Immature natural killer cell (primary cell): ENCODE results near the gene GAB3. TPM values are rescaled to one million over a fixed set of nuclear protein-coding genes. Genes with fewer than 3 reads are reported as not detected.
"Not testable (repeated sequence)": the region's sequence is repeated elsewhere in the genome, so short reads cannot be mapped to it uniquely, and the experiment has no call there.

Experiments used
- DNase-seq, 3 donors: peaks; one replicate each; pipeline ENCODE4 v3.0.0; 2022; ENCODE audit warnings: mixed read lengths in 1 of 3
- H3K27ac Mint-ChIP-seq, 6 donors: one replicate each; pipeline ENCODE4 v1.8.0; 2020; ENCODE audit warnings: mixed read lengths in 6 of 6, mild to moderate bottlenecking in 5 of 6, inconsistent platforms in 4 of 6, moderate library complexity in 3 of 6
- H3K27me3 Mint-ChIP-seq, 3 donors: one replicate each; pipeline ENCODE4 v1.8.0; 2020 to 2021; ENCODE audit warnings: low read depth in 3 of 3, mild to moderate bottlenecking in 3 of 3, mixed read lengths in 3 of 3, moderate library complexity in 3 of 3, inconsistent platforms in 1 of 3
- H3K36me3 Mint-ChIP-seq, 3 donors: one replicate each; pipeline ENCODE4 v1.8.0; 2020; ENCODE audit warnings: mixed read lengths in 3 of 3, inconsistent platforms in 2 of 3, mild to moderate bottlenecking in 2 of 3
- H3K4me1 Mint-ChIP-seq, 2 donors: one replicate each; pipeline ENCODE4 v1.8.0; 2020; ENCODE audit warnings: inconsistent platforms in 2 of 2, mild to moderate bottlenecking in 2 of 2, mixed read lengths in 2 of 2, moderate library complexity in 1 of 2
- H3K4me3 Mint-ChIP-seq, 5 donors: one replicate each; pipeline ENCODE4 v1.8.0; 2020; ENCODE audit warnings: mild to moderate bottlenecking in 5 of 5, mixed read lengths in 5 of 5, inconsistent platforms in 3 of 5, moderate library complexity in 3 of 5
- H3K9me3 Mint-ChIP-seq, 6 donors: one replicate each; pipeline ENCODE4 v1.8.0; 2020; ENCODE audit warnings: mild to moderate bottlenecking in 6 of 6, mixed read lengths in 6 of 6, inconsistent platforms in 4 of 6, moderate library complexity in 3 of 6
- polyA plus RNA-seq, 3 donors: library from polyadenylated mRNA; unstranded; fragments of 300-500 nt; fragmentation: Illumina TruSeq; gene quantifications; one replicate each; pipeline ENCODE4 v1.2.3, GENCODE V29; 2021

The GAB3 gene
- polyA plus RNA-seq, 3 donors from 2014 or later = 9.3 to 23.6 (median 15.6) TPM

DNA sequence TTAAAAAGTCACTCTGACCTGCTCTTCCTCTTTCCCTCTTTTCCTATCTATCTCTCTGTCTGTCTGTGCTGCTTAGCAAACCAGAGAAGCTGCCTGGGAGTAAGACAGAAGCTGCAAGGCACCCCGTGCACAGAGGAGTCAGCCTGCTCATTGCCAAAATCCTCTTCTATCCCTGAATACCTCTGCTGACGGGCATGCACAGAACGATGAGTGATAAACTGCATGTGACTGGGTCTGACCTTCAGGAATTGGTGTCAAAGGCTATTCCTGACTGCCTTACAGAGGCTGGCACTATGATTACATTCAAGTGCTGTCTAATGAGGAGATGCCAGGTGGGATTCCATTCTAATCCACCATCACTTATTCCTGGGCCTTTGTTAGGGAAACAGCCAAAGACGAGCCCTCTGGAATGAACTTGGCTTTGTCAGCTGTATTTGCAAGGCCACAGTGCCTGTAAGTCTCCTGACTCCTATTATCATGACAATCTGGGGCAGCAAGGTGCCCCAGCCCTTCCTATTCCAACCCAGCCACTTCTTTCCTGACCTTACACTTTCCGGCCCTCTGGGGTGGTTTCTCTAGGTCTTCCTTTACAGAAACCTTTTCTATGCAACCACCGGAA, 52.1 kb downstream of the GAB3 start:
- peaks cover 0 to 5% (median 2%) of the 10 kb centered on the region in 3 donors for H3K27me3 Mint-ChIP-seq
- peaks cover 21 to 46% of the 10 kb centered on the region in 2 donors for H3K4me1 Mint-ChIP-seq
- no peaks in the 10 kb centered on the region for H3K9me3 Mint-ChIP-seq
- DNase-seq = no peak
- H3K4me3 Mint-ChIP-seq = no peak overlapping the region
- peaks cover 0 to 21% (median 9%) of the 10 kb centered on the region in 3 donors for H3K36me3 Mint-ChIP-seq
- peak overlapping the region in 4 of 6 donors; percentile 5 to 40 (median 32) for H3K27ac Mint-ChIP-seq

DNA sequence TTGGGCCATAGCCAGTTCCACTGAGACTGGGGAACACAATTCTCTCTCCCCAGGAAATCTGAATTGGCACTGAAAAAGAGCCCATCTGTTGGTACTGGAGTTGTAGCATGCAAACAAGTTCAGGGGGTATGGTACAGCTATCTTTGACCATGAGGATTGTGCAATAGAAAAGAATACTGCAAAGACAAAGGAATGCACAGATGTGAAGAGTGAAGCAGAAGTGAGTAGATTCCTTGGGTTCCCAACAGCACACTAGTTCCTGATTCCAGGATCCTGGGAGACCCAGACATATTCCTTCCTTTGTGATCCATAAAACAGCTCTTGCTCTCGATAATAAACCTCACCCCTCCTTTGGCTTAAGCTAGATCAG, 54.2 kb downstream of the GAB3 start:
- H3K4me1 Mint-ChIP-seq = peaks cover 20 to 39% of the 10 kb centered on the region in 2 donors
- peak overlapping the region in 2 of 6 donors; percentile 11 to 73 for H3K27ac Mint-ChIP-seq
- no peak for DNase-seq
- H3K9me3 Mint-ChIP-seq = no peaks in the 10 kb centered on the region
- peaks cover 0 to 5% (median 2%) of the 10 kb centered on the region in 3 donors for H3K27me3 Mint-ChIP-seq
- H3K36me3 Mint-ChIP-seq = peaks cover under 1 to 18% (median 12%) of the 10 kb centered on the region in 3 donors
- H3K4me3 Mint-ChIP-seq = no peak overlapping the region

DNA sequence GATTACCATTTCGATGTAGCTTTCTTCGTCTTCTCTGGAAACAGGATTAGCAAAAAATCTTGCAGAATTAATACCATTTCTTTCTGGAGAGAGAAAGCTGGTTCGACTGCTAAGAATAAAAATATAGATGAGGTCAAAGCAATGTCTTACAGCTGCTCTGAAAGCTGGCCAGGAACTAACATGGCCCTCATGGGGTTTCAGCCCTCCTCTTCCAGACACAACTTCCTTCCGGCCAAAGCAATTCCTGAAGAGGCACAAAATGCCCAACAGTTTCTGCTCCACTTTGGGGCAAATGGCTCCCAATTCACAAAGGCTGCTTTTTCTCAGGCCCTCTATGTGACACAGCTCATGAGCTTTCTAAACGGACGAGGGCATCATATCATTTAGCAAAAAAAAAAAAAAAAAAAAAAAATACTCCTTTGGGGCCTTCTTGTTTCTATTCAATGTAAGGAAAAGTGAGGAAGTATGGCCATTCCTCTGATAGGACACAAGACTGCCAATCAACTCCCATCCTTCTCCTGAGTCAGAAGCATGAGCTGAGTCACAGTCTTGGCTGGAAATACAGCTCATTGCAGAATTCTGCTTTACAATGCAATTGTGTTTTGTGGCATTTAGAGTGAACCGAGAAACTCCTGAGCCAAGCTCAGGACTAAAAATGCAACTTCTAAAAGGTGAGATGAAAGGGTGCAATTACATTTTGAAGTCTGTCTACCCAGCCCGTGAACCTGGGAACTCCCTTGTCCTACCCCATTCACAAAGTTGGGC, 54.8 kb downstream of the GAB3 start:
- Mint-ChIP-seq H3K27me3 (peaks cover 0 to 3% (median 2%) of the 10 kb centered on the region in 3 donors), H3K4me3 (no peak overlapping the region), H3K9me3 (no peaks in the 10 kb centered on the region), H3K27ac (peak overlapping the region in 5 of 6 donors; percentile 6 to 84 (median 27)), H3K36me3 (peaks cover 2 to 18% (median 13%) of the 10 kb centered on the region in 3 donors), H3K4me1 (peaks cover 16 to 33% of the 10 kb centered on the region in 2 donors)
- no peak for DNase-seq

DNA sequence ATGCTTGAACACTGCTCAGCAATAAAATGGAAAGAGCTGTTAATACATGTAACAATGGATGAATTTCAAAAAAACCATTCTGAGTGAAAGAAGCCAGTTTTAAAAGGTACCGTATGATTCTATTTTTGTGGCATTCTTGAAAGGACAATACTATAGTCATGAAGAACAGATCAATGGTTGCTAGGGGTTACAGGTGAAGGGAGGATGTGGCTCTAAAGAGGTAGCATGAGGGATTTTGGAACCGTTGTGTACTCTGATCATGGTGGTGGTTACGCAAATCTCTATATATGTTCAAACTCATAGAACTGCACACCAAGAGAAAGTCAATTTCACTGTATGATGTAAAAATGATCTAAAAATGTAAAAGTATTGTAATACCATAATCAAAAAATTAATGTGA, 57.5 kb downstream of the GAB3 start:
- Mint-ChIP-seq H3K9me3 (no peaks in the 10 kb centered on the region), H3K27me3 (peaks cover 0 to 4% (median 2%) of the 10 kb centered on the region in 3 donors), H3K36me3 (peaks cover 2 to 8% (median 4%) of the 10 kb centered on the region in 3 donors), H3K4me1 (peaks cover 2 to 12% of the 10 kb centered on the region in 2 donors), H3K4me3 (no peak overlapping the region), H3K27ac (peak overlapping the region in 1 of 6 donors; percentile 28)
- no peak for DNase-seq

DNA sequence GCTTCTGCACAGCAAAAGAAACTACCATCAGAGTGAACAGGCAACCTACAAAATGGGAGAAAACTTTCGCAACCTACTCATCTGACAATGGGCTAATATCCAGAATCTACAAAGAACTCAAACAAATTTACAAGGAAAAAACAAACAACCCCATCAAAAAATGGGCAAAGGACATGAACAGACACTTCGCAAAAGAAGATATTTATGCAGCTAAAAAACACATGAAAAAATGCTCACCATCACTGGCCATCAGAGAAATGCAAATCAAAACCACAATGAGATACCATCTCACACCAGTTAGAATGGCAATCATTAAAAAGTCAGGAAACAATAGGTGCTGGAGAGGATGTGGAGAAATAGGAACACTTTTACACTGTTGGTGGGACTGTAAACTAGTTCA, 60.4 kb downstream of the GAB3 start:
- H3K9me3 Mint-ChIP-seq, H3K27ac Mint-ChIP-seq, H3K27me3 Mint-ChIP-seq, DNase-seq, H3K4me3 Mint-ChIP-seq: not testable (repeated sequence)
- Mint-ChIP-seq H3K36me3 (peaks cover 4 to 12% (median 9%) of the 10 kb centered on the region in 3 donors), H3K4me1 (peaks cover 9 to 11% of the 10 kb centered on the region in 2 donors)

DNA sequence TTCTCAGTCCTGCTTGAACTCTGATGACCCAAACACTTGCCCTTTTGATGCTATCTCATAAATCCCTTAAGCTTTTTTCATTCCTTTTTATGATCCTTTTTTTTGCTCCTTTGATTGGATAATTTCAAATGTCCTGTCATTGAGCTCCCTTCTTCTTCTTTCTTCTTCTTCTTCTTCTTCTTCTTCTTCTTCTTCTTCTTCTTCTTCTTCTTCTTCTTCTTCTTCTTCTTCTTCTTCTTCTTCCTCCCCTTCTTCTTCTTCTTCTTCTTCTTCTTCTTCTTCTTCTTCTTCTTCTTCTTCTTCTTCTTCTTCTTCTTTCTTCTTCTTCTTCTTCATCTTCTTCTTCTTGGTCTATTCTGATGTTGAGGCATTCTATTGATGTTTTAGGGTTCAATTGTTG, 78.8 kb downstream of the GAB3 start:
- H3K27ac Mint-ChIP-seq, H3K4me1 Mint-ChIP-seq, H3K36me3 Mint-ChIP-seq, H3K4me3 Mint-ChIP-seq, DNase-seq: not testable (repeated sequence)
- Mint-ChIP-seq H3K9me3 (peaks cover 4 to 33% (median 22%) of the 10 kb centered on the region in 6 donors), H3K27me3 (peaks cover 4 to 32% (median 5%) of the 10 kb centered on the region in 3 donors)

DNA sequence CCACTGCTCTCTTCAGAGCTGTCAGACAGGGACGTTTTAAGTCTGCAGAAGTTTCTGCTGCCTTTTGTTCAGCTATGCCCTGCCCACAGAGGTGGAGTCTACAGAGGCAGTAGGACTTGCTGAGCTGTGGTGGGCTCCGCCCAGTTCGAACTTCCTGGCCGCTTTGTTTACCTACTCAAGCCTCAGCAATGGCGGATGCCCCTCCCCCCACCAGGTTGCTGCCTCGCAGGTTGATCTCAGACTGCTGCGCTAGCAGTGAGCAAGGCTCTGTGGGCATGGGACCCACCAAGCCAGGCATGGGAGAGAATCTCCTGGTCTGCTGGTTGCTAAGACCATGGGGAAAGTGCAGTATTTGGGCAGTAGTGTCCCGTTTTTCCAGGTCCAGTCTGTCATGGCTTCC, 80.0 kb downstream of the GAB3 start:
- H3K4me1 Mint-ChIP-seq, H3K4me3 Mint-ChIP-seq, DNase-seq, H3K27ac Mint-ChIP-seq, H3K36me3 Mint-ChIP-seq: not testable (repeated sequence)
- H3K27me3 Mint-ChIP-seq = peaks cover 4 to 32% (median 5%) of the 10 kb centered on the region in 3 donors
- peaks cover 4 to 33% (median 22%) of the 10 kb centered on the region in 6 donors for H3K9me3 Mint-ChIP-seq

DNA sequence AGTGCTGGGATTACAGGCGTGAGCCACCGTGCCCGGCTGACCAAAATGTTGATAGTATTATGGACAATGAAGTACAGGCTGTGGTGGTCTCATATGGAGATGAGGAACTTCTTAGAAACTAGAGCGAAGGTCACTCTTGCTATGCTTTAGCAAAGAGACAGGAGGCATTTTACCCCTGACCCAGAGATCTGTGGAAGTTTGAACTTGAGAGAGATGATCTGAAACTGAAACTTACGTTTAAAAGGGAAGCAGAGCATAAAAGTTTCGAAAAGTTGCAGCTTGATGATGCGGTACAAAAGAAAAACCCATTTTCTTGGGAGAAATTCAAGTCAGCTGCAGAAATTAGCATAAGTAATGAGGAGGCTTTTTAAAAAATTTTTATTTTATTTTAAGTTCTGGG, 89.0 kb downstream of the GAB3 start:
- no peak for DNase-seq
- H3K4me1 Mint-ChIP-seq = no peaks in the 10 kb centered on the region
- H3K36me3 Mint-ChIP-seq = no peaks in the 10 kb centered on the region
- peaks cover 0 to 2% (median 0%) of the 10 kb centered on the region in 3 donors for H3K27me3 Mint-ChIP-seq
- no peak overlapping the region for H3K4me3 Mint-ChIP-seq
- H3K9me3 Mint-ChIP-seq = peaks cover 0 to 3% (median 0%) of the 10 kb centered on the region in 6 donors
- no peak overlapping the region for H3K27ac Mint-ChIP-seq

DNA sequence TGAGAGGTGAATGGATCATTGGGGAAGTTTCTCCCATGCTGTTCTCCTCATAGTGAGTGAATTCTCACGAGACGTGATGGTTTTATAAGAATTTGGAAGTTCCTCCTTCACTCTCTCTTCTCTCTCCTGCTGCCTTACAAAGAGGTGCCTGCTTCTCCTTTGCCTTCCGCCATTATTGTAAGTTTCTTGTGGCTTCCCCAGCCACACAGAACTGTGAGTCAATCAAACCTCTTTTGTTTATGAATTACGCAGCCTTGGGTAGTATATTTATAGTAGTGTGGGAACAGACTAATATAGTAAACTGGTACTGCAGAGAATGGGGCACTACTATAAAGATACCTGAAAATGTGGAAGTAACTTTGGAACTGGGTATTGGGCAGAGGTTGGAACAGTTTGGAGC, 89.7 kb downstream of the GAB3 start:
- Mint-ChIP-seq H3K36me3 (no peaks in the 10 kb centered on the region), H3K27ac (no peak overlapping the region), H3K4me3 (no peak overlapping the region), H3K9me3 (peaks cover 0 to 3% (median 0%) of the 10 kb centered on the region in 6 donors), H3K4me1 (no peaks in the 10 kb centered on the region), H3K27me3 (peaks cover 0 to 2% (median 0%) of the 10 kb centered on the region in 3 donors)
- no peak for DNase-seq

DNA sequence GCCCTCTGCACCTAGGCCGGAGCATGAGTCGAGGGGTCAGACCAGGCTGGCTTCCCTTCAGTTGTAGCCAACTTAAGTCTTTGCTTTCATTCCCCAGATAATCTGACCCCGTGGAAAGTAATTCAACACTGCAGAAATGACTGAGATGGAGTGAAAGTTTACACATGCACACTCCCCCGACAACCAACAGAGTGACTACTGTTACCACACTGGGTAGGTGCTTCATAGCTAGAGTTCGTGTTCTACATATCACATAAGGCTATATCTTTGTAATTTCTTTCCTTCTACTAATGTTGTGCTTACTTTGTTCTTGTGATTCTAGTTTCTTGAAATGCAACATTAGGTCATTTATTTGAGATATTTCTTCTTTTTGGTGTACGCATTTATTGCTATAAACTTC, 90.3 kb downstream of the GAB3 start:
- H3K9me3 Mint-ChIP-seq = peaks cover 0 to under 1% (median 0%) of the 10 kb centered on the region in 6 donors
- DNase-seq = no peak
- no peak overlapping the region for H3K27ac Mint-ChIP-seq
- H3K36me3 Mint-ChIP-seq = no peaks in the 10 kb centered on the region
- H3K27me3 Mint-ChIP-seq = peaks cover 0 to 2% (median 0%) of the 10 kb centered on the region in 3 donors
- H3K4me3 Mint-ChIP-seq = no peak overlapping the region
- H3K4me1 Mint-ChIP-seq = no peaks in the 10 kb centered on the region

DNA sequence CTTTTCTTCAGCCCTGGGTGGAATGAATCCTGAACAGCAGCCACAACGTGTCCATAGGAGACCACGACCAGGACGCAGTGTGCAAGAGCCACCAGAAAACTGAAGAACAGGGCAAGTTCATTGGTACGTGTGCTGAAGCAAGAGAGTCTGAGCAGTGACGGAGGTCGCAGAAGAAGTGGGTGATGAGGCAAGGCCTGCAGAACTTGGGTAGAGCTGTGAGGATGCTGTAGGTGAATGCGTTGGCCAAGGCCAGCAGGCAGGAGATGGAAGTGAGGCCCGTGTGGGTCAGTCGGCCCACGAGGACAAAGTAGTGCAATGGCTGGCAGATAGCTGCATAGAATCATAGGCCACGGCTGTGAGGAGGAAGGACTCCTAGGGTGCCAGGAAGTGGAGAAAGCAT, 91.9 kb downstream of the GAB3 start:
- H3K27me3 Mint-ChIP-seq = peaks cover 0 to 2% (median 0%) of the 10 kb centered on the region in 3 donors

DNA sequence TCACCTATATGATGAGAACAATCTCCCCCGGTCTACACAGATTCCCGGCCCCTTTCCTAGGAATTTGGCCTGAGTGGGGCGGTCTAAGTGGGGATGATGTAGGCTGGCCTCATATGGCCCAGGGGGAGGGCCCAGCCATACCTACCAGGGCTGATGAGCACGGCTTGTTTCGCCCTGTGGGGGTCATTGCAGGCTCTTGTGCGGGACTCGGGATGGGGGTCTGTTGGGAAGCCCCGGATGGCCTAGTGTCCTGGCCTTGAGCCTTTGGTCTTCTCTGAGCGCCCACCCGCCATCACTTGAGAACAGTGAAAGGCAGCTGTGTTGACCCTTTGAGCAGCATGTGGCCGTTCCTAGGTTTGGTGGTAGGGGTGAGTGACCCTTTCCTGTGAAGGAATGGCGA, 92.7 kb downstream of the GAB3 start:
- DNase-seq = no peak
- Mint-ChIP-seq H3K4me3 (no peak overlapping the region), H3K27me3 (peaks cover 0 to 2% (median 0%) of the 10 kb centered on the region in 3 donors), H3K4me1 (peaks cover 7 to 8% of the 10 kb centered on the region in 2 donors), H3K27ac (no peak overlapping the region), H3K36me3 (no peaks in the 10 kb centered on the region), H3K9me3 (no peaks in the 10 kb centered on the region)

More for the DNA sequence above, 91.9 kb downstream of the GAB3 start:
- Mint-ChIP-seq H3K27ac (no peak overlapping the region), H3K4me3 (no peak overlapping the region), H3K4me1 (peaks cover 7 to 8% of the 10 kb centered on the region in 2 donors), H3K9me3 (no peaks in the 10 kb centered on the region), H3K36me3 (no peaks in the 10 kb centered on the region)
- DNase-seq = no peak

DNA sequence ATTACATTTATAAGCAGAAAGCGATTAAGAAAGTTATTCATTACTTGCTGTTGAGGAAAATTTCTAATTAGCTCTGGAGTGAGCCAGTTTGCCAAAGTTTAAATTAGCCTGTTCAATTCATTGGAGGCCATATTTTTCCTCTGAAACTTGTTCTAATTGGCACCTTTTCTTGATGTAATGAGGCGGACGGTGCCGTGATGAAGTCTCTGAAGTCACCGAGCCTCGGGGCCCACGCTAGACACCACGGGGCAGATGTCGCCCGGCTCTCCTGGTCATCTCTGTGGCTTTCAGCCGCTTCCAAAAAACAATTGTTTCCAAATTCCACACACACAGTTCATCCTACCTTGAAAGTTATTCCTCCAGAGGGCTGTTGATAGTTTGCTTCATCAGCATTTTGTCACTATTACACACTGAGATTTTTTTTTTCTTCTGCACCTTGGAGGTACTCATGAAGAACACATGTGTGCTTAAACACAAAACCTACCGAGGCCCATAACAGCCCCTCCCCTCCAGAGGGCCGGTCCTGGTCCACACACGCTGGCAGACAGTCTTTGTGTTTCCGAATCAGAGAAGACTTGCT, 93.6 kb downstream of the GAB3 start:
- Mint-ChIP-seq H3K36me3 (no peaks in the 10 kb centered on the region), H3K9me3 (no peaks in the 10 kb centered on the region), H3K27me3 (peaks cover 0 to 2% (median 0%) of the 10 kb centered on the region in 3 donors), H3K4me3 (no peak overlapping the region), H3K4me1 (peaks cover 7 to 8% of the 10 kb centered on the region in 2 donors), H3K27ac (no peak overlapping the region)
- DNase-seq = no peak

DNA sequence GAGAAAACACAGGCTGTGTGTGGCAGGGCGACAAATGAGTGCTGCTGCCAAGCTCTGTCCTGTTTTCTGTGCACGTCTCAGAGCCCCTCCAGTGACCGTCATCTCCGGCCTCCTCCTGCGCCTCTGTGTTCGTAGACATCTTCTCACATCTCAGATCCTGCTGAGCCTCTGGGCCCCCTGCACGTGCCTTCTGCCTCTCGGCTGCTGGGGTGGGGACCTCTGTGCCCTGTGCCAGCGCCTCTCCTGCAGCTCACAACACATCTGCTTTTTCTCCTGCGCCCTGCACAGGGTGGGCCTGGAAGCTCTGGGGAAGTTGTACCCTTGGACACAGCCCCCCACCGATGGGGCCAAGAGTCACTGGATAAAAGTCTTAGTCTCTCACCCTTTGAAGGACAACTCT, 95.1 kb downstream of the GAB3 start:
- Mint-ChIP-seq H3K4me1 (peaks cover 7 to 8% of the 10 kb centered on the region in 2 donors), H3K4me3 (no peak overlapping the region), H3K27me3 (peaks cover 0 to 2% (median 0%) of the 10 kb centered on the region in 3 donors), H3K9me3 (no peaks in the 10 kb centered on the region), H3K36me3 (no peaks in the 10 kb centered on the region), H3K27ac (no peak overlapping the region)
- DNase-seq = no peak
